GM19351 (cell line): ENCODE data around the gene CRHR1.
"Not testable (repeated sequence)": the region's sequence is repeated elsewhere in the genome, so short reads cannot be mapped to it uniquely, and the experiment has no call there.

Experiments
- ATAC-seq: cut with Tn5 transposase; IDR thresholded peaks from one replicate; pipeline ENCODE4 v1.9.1; 2021; ENCODE audit warnings: mild to moderate bottlenecking, moderate library complexity; ENCODE audit not compliant: unreplicated experiment

Gene CRHR1

GRCh38 chr17:45857977-45858708, 74.0 kb downstream of the CRHR1 start:
- no peak for ATAC-seq

GRCh38 chr17:45861165-45861564, 77.0 kb downstream of the CRHR1 start:
- ATAC-seq, result no peak

- ATAC-seq, result not testable (repeated sequence)
Observed at GRCh38 chr17:45862127-45862526, 78.0 kb downstream of the CRHR1 start.

GRCh38 chr17:45863857-45864654, 79.9 kb downstream of the CRHR1 start:
- ATAC-seq, result no peak

GRCh38 chr17:45867171-45867570, 83.1 kb downstream of the CRHR1 start:
- no peak for ATAC-seq

GRCh38 chr17:45867702-45868101, 83.6 kb downstream of the CRHR1 start:
- ATAC-seq, result no peak

GRCh38 chr17:45868276-45868675, 84.2 kb downstream of the CRHR1 start:
- no peak for ATAC-seq

- ATAC-seq, result no peak
Observed at GRCh38 chr17:45869676-45870341, 85.7 kb downstream of the CRHR1 start.

GRCh38 chr17:45870342-45870974, 86.3 kb downstream of the CRHR1 start:
- no peak for ATAC-seq

- ATAC-seq, result no peak
Observed at GRCh38 chr17:45871718-45872117, 87.6 kb downstream of the CRHR1 start.

- ATAC-seq, result no peak
Observed at GRCh38 chr17:45873728-45874127, 89.6 kb downstream of the CRHR1 start.

- ATAC-seq, result no peak
Observed at GRCh38 chr17:45874151-45874550, 90.0 kb downstream of the CRHR1 start.

GRCh38 chr17:45876539-45876938, 92.4 kb downstream of the CRHR1 start:
- no peak for ATAC-seq

GRCh38 chr17:45877467-45877866, 93.3 kb downstream of the CRHR1 start:
- no peak for ATAC-seq

GRCh38 chr17:45883063-45883462, 98.9 kb downstream of the CRHR1 start:
- ATAC-seq, result no peak
